Midbrain (tissue), 1 donor: ENCODE data around the gene TSC1.

ENCODE experiments used
- DNase-seq: peaks from one replicate; lab custom pipeline; 2025; lab: John Stamatoyannopoulos, UW

Gene TSC1

DNA sequence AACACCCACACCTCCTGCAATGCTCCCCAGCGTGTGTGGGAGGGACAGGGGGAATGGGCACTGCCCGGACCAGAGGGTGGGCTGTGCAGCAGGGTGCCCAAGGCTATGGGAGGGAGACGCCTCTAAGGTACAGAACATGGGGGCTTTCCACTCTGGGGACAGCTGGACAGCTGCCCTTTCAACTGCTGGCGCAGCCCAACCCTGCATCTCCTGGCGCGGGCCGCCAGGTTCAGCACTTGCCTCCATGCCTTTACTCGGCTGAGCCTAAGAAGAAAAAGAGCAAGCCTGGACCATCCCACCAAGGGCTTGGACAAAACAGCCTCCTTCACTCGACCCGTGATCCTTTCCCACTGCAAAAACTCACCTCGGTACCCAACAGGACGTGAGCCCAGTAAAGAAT lies 81.3 kb downstream of the TSC1 start:
- no peak for DNase-seq

GRCh38 chr9:132862533-132862932 lies 81.9 kb downstream of the TSC1 start:
- no peak for DNase-seq

GRCh38 chr9:132861666-132862065 lies 82.8 kb downstream of the TSC1 start:
- no peak for DNase-seq

DNA sequence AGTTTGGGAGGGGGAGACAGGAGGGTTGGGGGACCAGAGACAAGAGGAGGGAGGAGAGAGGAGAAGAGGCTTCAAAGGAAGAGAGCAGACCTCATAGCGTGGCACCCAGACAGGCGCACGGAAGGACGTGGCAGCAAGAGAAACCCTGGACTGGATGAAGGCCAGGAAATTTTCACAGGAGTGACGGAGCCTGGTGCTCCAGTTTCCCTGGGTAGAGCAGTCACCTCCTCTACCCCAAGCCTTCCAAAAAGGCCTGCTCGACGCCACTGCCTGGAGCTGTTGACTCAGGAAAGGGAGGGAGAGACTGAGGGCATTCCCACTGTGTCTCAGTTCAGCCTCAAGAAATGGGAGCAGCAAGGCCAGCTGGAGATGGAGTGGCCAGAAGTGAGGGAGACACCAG lies 85.7 kb downstream of the TSC1 start:
- no peak for DNase-seq

- DNase-seq = no peak
Observed at GRCh38 chr9:132857616-132858342, 86.6 kb downstream of the TSC1 start.

GRCh38 chr9:132857031-132857430 lies 87.4 kb downstream of the TSC1 start:
- DNase-seq = peak; percentile 33

GRCh38 chr9:132855904-132856303 lies 88.5 kb downstream of the TSC1 start:
- DNase-seq = no peak

GRCh38 chr9:132854832-132855231 lies 89.6 kb downstream of the TSC1 start:
- no peak for DNase-seq

- DNase-seq = no peak
Observed at GRCh38 chr9:132853482-132853881, 90.9 kb downstream of the TSC1 start.

DNA sequence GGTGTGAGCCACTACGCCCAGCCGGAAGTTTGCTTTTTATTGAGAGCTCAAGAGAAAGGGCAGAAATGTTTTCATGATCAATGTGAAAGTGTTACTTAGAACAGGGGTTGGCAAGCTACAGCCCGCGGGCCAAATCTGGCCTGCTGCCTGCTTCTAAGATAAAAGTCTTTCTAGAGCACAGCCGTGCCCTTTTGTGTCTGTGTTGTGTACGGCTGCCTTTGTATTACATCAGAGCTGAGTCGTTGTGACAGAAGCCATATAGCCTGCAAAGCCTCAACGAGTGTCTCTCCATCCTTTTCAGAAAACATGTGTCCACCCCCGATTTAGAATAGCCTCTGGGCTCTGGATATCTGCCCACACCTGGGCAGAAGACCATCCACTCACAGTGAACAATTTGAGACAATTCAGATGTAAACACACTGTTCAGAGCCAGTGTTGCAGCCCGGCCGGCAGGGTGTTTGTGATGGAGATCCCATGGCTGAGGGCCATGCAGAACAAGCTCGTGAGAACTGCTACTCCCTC lies 95.2 kb downstream of the TSC1 start:
- peak; percentile 11 for DNase-seq

DNA sequence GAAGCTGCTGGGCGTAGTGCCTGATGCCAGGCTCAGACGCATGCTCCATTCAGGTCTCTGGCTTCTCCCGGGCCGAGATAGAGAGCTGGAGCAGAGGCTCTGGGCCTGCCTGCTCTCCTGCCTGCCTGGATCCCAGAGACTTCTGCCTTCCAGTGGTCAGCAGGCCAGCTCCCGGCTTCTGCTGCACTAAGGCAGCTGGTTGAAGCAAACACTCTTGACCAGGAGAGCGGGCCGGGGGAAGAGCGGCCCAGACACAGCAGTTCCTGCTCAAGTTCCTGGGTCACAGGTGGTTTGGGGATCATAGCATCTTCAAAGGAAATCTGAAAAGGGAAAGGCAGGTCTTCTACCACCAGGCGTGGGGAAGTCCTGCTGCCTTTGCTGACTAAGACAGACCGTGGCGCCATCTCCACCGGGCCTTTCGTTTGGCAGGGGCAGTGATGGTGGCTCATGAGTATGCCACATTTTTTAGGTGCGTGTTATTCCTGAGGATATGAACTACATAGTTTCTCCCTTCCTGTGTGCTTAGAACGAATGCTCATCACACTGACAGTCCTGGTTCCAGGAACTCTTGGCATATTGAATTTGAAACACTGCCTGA lies 97.4 kb downstream of the TSC1 start:
- DNase-seq = no peak

DNA sequence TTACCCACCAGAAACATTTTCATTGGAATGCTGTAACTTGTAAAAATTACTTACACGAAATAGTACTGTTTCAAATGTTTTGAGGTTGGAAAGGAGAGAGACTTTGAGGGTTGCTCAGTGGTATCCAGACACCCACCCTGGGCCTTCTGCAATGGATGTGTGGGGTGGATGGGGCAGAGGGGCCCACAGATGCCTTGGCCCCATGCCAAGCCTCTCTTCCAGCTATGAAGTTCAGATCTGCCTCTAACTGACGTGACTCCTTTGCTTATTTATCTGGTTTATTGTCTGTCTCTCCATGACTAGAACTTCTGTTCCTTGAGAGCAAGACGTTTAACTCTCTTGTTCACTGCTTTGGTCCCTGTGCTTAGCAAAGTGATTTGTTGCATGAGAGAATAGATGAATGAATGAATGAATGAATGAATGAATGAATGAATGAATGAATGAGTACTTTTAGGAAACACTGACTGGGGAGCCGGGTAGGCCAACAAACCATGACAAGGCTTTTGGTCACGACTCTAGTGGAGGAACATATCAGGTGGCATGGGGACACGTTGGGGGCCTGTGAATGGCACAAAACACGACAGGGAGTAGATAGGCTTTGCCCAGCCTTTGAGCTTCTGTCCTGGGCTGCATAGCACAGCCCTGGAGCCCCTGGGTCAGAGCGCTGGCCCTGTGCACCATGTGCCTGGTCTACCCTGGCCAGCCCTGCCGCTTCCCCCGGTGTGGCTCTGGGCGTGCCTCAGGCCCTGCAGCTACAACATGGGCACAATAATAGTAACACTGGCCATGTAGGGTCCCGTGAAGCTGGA lies 98.1 kb downstream of the TSC1 start:
- DNase-seq = no peak

DNA sequence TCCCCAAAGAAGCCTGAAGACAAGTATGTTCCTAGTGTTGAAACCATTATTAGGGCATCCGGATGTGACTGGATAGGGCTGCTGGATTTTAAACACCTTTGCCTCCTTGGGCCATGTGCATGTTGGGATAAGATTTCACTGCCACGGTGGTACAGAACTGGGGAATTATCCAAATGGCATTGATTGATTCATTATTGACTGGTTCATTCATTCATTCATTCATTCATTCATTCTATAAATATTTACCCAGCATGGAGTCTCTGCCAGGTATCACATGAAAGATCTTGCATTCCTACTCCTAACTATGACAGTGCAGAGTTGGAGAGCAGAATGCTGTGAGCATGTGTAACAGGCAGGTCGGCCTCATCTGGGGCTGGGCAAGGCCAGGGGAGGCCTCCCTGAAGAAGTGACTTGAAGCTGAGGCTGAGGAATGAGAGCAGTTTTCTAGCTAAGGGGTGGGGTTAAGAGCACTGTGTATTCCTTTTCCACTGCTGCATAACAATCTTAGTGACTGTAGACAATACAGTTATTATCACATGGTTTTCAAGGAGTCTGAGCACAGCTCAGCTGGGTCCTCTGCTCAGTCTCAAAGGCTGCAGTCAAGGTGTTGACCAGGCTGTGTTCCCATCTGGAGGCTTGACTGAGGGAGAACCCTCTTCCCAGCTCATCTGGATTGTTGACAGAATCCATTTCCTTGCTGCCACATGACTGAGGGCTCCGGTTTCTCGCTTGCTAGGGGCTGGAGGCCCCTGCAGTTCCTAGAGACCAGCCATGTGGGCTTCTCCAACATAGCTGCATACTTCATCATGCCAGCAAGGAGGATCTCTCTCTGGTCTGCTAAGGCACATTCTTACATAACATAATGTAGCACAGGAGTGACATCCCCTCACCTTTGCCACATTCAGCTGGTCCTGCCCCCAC lies 102.0 kb downstream of the TSC1 start:
- DNase-seq = no peak
